H1 (cell line): ENCODE measurements around the gene ZFAND2B. TPM values are rescaled to one million over a fixed set of nuclear protein-coding genes. Genes with fewer than 3 reads are reported as not detected.

ENCODE experiments used
- CREB1 ChIP-seq: IDR thresholded peaks from 2 replicates; pipeline ENCODE4 v1.6.1; 2012; ENCODE audit warnings: inconsistent platforms
- POLR2A ChIP-seq, 2 experiments: IDR thresholded peaks; 1 replicate in 1 of 2; 2 replicates in 1 of 2; pipeline ENCODE4 v1.6.1; 2011; ENCODE audit warnings: low read depth in 2 of 2, low read length in 2 of 2, mild to moderate bottlenecking in 2 of 2; ENCODE audit errors: control extremely low read depth in 1 of 2
- RBBP5 ChIP-seq: IDR thresholded peaks from 2 replicates; pipeline ENCODE4 v1.7.1; 2012; ENCODE audit warnings: low read depth, mild to moderate bottlenecking, inconsistent platforms, low read length, moderate library complexity, borderline replicate concordance
- TAF7 ChIP-seq: optimal IDR thresholded peaks from 2 replicates; pipeline ENCODE3; 2011; ENCODE audit warnings: low read depth, mild to moderate bottlenecking, inconsistent platforms, low read length, moderate library complexity, borderline replicate concordance
- polyA plus RNA-seq, 7 experiments: library from polyadenylated mRNA; depleted of rRNA in 3 of 7; stranded (reverse) in 5 of 7; unstranded in 2 of 7; fragments of >200 nt in 5 of 7; fragments of 200-250 nt in 2 of 7; gene quantifications; 1 replicate in 5 of 7; 2 replicates in 1 of 7; 4 replicates in 1 of 7; pipeline versions ENCODE4 v1.2.1 to v1.2.3, GENCODE V29; 2011 to 2013; ENCODE audit warnings: missing spikeins in 2 of 7, mixed read lengths in 2 of 7
- total RNA-seq: library from RNA; stranded (reverse); fragmentation: NEBNext Ultra II Directional; extraction: Animal tissue kit (Norgen Biotek cat#: 25700); gene quantifications from 2 replicates; pipeline ENCODE4 v1.2.1, GENCODE V29; 2021

The ZFAND2B gene
- total and polyA plus RNA-seq, 2 of the 8 experiments (the other 6 are each of a cell fraction or from before 2014, with no cell fraction given), result 16.0 to 17.9 TPM

DNA sequence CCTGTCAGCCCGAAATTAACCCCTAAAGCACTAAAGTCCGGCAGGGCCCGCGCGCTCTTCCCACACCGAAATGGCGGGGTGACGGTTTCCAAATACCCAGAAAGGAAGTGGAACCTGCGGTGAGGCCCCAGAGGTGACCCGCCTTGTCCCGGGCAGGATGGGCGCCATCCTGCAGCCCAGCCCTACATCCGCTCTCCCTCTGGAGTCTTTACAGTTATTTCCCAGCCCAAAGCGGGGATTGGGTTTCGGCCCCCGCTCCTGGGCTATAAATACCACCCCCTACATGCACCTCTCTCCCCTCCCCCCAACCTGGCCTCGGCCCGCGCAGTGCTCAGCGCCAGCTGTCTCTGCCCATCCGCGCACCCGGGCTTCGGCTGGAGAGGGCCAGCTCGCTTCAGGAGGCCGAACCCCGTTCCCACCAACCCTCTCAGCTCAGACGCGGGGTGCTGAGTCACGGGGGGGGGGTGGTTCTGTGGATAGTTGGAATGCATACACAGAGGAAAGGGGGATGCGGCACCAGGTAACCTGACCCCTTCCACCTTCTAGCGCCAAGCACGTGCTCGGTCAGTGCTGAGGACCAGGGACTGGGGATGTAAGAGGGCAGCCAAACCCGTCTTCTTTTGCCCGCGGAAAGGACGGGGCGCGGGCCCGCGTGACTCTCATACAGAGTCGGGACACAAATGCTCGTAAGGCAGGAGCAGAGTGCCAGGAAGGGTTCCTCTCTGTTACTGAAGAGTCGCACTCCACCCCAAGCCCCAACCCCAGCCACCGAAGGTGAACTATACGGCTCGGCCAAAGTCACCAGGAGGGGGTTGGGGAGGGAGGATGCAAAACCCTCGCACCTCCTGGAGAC, 46.5 kb downstream of the ZFAND2B start, which contains the start of gene TUBA4B (continued):
- TF ChIP-seq POLR2A (IDR thresholded peaks at IDR 0.05; ENCODE audit: control extremely low read depth in 1 of 2, low read depth in 2 of 2, low read length in 2 of 2), result no peak; a peak in 1 of 3 replicates
- no peak; the same call in 1 of the 2 replicates for TF ChIP-seq RBBP5
- peak; percentile 42; the same call in 1 of the 2 replicates for TF ChIP-seq CREB1
- peak; percentile 28 for TF ChIP-seq TAF7
